Endothelial cell of umbilical vein (primary cell): ENCODE results near the gene MYO1H. TPM values are rescaled to one million over a fixed set of nuclear protein-coding genes. Genes with fewer than 3 reads are reported as not detected.

Experiments used
- BruUV-seq: library from RNA; stranded (reverse); fragments of 400-500 nt; replicated peaks from 2 replicates; lab custom pipeline; 2021; lab: Mats Ljungman, UMichigan
- CTCF ChIA-PET: fragments of 300-600, 350-600 bp; sonication (Branson Sonifier 250); formaldehyde crosslinking; loops from one replicate; lab custom pipeline; 2021; ENCODE audit warnings: antibody characterized with exemption, inconsistent platforms; lab: Charles Lee
- POLR2A ChIA-PET: fragments of 300-600, 350-600 bp; sonication (Branson Sonifier 250); formaldehyde crosslinking; loops from one replicate; lab custom pipeline; 2021; ENCODE audit warnings: antibody characterized with exemption, inconsistent platforms; lab: Charles Lee
- DNase-seq: peaks from one replicate; pipeline ENCODE4 v3.0.0-alpha.2; 2011; ENCODE audit warnings: low read depth, low spot score
- FAIRE-seq: peaks from 2 replicates; lab custom pipeline; 2011; peaks lifted over from hg19 to GRCh38; lab: Jason Lieb, UNC
- H2AFZ ChIP-seq: 2 replicates; pipeline ENCODE4 v1.6.0; 2012; ENCODE audit warnings: low read depth, low read length, control low read depth, inconsistent platforms
- H3K27ac ChIP-seq: 2 replicates; pipeline ENCODE4 v1.5.1; 2011; ENCODE audit warnings: low read depth, mild to moderate bottlenecking, control low read depth, low read length, moderate library complexity; ENCODE audit not compliant: insufficient read depth
- H3K27me3 ChIP-seq, 2 experiments: 2 replicates each; pipeline versions ENCODE4 v1.6.0 to v1.6.1; 2011; ENCODE audit warnings: low read length in 2 of 2, mixed read lengths in 1 of 2; ENCODE audit not compliant: control insufficient read depth in 2 of 2, insufficient read depth in 2 of 2
- H3K36me3 ChIP-seq, 2 experiments: 2 replicates in 1 of 2; 3 replicates in 1 of 2; pipeline ENCODE4 v1.5.1; 2011; ENCODE audit warnings: low read length in 2 of 2, mild to moderate bottlenecking in 1 of 2, moderate library complexity in 1 of 2; ENCODE audit not compliant: control insufficient read depth in 2 of 2, insufficient read depth in 2 of 2; ENCODE audit errors: extremely low read depth in 1 of 2
- H3K4me1 ChIP-seq: 3 replicates; pipeline ENCODE4 v1.5.1; 2011; ENCODE audit warnings: mild to moderate bottlenecking, low read length; ENCODE audit not compliant: control insufficient read depth, insufficient read depth; ENCODE audit errors: extremely low read depth
- H3K4me2 ChIP-seq: 2 replicates; pipeline ENCODE4 v1.6.1; 2011; ENCODE audit warnings: low read length, control low read depth, mixed read lengths; ENCODE audit not compliant: insufficient read depth
- H3K4me3 ChIP-seq, 3 experiments: fragments of 200-600 bp in 1 of 3; sonication (generic), shearing (Covaris generic) in 1 of 3; replicated peaks in 1 of 3; 2 replicates each; pipeline ENCODE4 v1.5.1; 2011 to 2016; ENCODE audit warnings: control low read depth in 3 of 3, low read length in 3 of 3, mild to moderate bottlenecking in 2 of 3, inconsistent platforms in 1 of 3, low read depth in 1 of 3, moderate library complexity in 1 of 3; ENCODE audit not compliant: insufficient read depth in 1 of 3
- H3K79me2 ChIP-seq: 2 replicates; pipeline ENCODE4 v1.6.0; 2012; ENCODE audit warnings: low read length, inconsistent platforms; ENCODE audit not compliant: control insufficient read depth, insufficient read depth
- H3K9ac ChIP-seq: replicated peaks from 2 replicates; pipeline ENCODE3; 2011; ENCODE audit warnings: low read length, control low read depth; ENCODE audit not compliant: insufficient read depth; ENCODE audit errors: extremely low read depth
- H3K9me1 ChIP-seq: replicated peaks from 3 replicates; pipeline ENCODE4 v1.6.0; 2011; ENCODE audit warnings: mild to moderate bottlenecking, low read length; ENCODE audit not compliant: control insufficient read depth, insufficient read depth; ENCODE audit errors: extremely low read depth
- H3K9me3 ChIP-seq: replicated peaks from 2 replicates; pipeline ENCODE4 v1.5.1; 2012; ENCODE audit warnings: low read length, inconsistent platforms; ENCODE audit not compliant: control insufficient read depth, insufficient read depth
- H4K20me1 ChIP-seq: replicated peaks from 2 replicates; pipeline ENCODE3; 2011; ENCODE audit warnings: mild to moderate bottlenecking, low read length; ENCODE audit not compliant: control insufficient read depth, insufficient read depth; ENCODE audit errors: extremely low read depth
- CTCF ChIP-seq, 2 donors: IDR thresholded peaks; 1 replicate in 1 of 2; 2 replicates in 1 of 2; pipeline ENCODE4 v1.5.1; 2011; ENCODE audit warnings: low read length in 2 of 2, mild to moderate bottlenecking in 2 of 2, moderate library complexity in 2 of 2, control low read depth in 1 of 2, inconsistent platforms in 1 of 2, low read depth in 1 of 2; ENCODE audit not compliant: insufficient read depth in 1 of 2; ENCODE audit errors: extremely low read depth in 1 of 2
- EZH2 ChIP-seq: IDR thresholded peaks from 2 replicates; pipeline ENCODE4 v1.6.1; 2012; ENCODE audit warnings: borderline replicate concordance, low read depth, mild to moderate bottlenecking, moderate library complexity, low read length, inconsistent platforms; ENCODE audit not compliant: severe bottlenecking
- FOS ChIP-seq: IDR thresholded peaks from 2 replicates; pipeline ENCODE4 v1.6.1; 2011; ENCODE audit warnings: mild to moderate bottlenecking, low read length, moderate library complexity, borderline replicate concordance; ENCODE audit not compliant: insufficient read depth
- GATA2 ChIP-seq: IDR thresholded peaks from 2 replicates; pipeline ENCODE4 v1.7.0; 2011; ENCODE audit warnings: low read depth, mild to moderate bottlenecking, moderate library complexity, mixed read lengths, low read length; ENCODE audit not compliant: insufficient read length, insufficient read depth
- JUN ChIP-seq: IDR thresholded peaks from 2 replicates; pipeline ENCODE4 v1.6.1; 2011; ENCODE audit warnings: borderline replicate concordance, low read depth; ENCODE audit not compliant: insufficient read length, insufficient read depth
- MAX ChIP-seq: IDR thresholded peaks from 2 replicates; pipeline ENCODE4 v1.6.1; 2011; ENCODE audit not compliant: insufficient read depth, insufficient read length
- MYC ChIP-seq: IDR thresholded peaks from one replicate; pipeline ENCODE4 v1.6.1; 2011; ENCODE audit warnings: mild to moderate bottlenecking, low read depth, low read length
- POLR2A ChIP-seq: IDR thresholded peaks from 2 replicates; pipeline ENCODE4 v1.6.1; 2012; ENCODE audit warnings: low read depth, mild to moderate bottlenecking, control low read depth, low read length
- POLR2AphosphoS5 ChIP-seq: IDR thresholded peaks from 2 replicates; pipeline ENCODE4 v1.6.1; 2012; ENCODE audit warnings: low read depth, mild to moderate bottlenecking, control low read depth, low read length, moderate library complexity; ENCODE audit not compliant: insufficient read depth
- dilution Hi-C: fragments of 300-500 bp; cut with MboI; formaldehyde crosslinking; loops from one replicate; pipeline ENCODE4 v1.15.0; 2019; ENCODE audit warnings: low sequenced_read_pairs; ENCODE audit not compliant: extremely low pct_ligation_motif_present
- intact Hi-C: fragments of 100-400 bp; cut with micrococcal nuclease; formaldehyde crosslinking; loops from one replicate; pipeline ENCODE4 v1.10.0; 2022
- polyA plus RNA-seq, 4 experiments: library from polyadenylated mRNA; depleted of rRNA in 3 of 4; stranded (reverse) in 3 of 4; unstranded in 1 of 4; fragments of >200 nt; gene quantifications; 2 replicates each; pipeline versions ENCODE4 v1.2.1 to v1.2.3, GENCODE V29; 2011 to 2012; ENCODE audit warnings: missing spikeins in 1 of 4
- total RNA-seq: library from RNA; stranded (reverse); gene quantifications from 2 replicates; pipeline ENCODE4 v1.2.3, GENCODE V29; 2021

The MYO1H gene
- total and polyA plus RNA-seq, 2 donors (not counting 3 experiments of a cell fraction or from before 2014, with no cell fraction given): not detected

GRCh38 chr12:109386059-109386433 is 38.3 kb downstream of the MYO1H start:
- dilution Hi-C loops (no loop called here), intact Hi-C loops (no loop called here)
- TF ChIP-seq EZH2 (no peak), MAX (no peak), CTCF (IDR thresholded peaks at IDR 0.05; ENCODE audit: extremely low read depth in 1 of 2, insufficient read depth in 1 of 2, low read depth in 1 of 2, low read length in 2 of 2) (no peak), POLR2AphosphoS5 (no peak), JUN (no peak), MYC (no peak), GATA2 (no peak), FOS (no peak), POLR2A (no peak)
- FAIRE-seq (no peak), DNase-seq (no peak)
- Histone ChIP-seq H3K9me3 (no peaks in the 10 kb centered on the region), H4K20me1 (no peaks in the 10 kb centered on the region), H3K27ac (no peak overlapping the region), H2AFZ (no peak overlapping the region), H3K27me3 (peaks cover 2 to 8% of the 10 kb centered on the region in 2 experiments), H3K36me3 (no peaks in the 10 kb centered on the region), H3K9ac (no peak overlapping the region), H3K4me3 (no peak overlapping the region), H3K79me2 (no peaks in the 10 kb centered on the region), H3K4me2 (no peak overlapping the region), H3K9me1 (no peaks in the 10 kb centered on the region), H3K4me1 (no peaks in the 10 kb centered on the region)
- POLR2A ChIA-PET: no interaction called here
- CTCF ChIA-PET: interaction anchor here (1.0 to 3.5 kb wide), 15 partner anchors 8 to 288 kb away, joined by 3 to 190 read pairs (median 5); no protein-coding TSS in a partner anchor
- BruUV-seq: no TSS peak
